IMR-90 (cell line): Measurements from ENCODE around the gene PCDHGB3.
"Not testable (repeated sequence)": the region's sequence is repeated elsewhere in the genome, so short reads cannot be mapped to it uniquely, and the experiment has no call there.

Experiments
- BHLHE40 ChIP-seq: fragments of 150-350 bp; IDR thresholded peaks from 2 replicates; pipeline ENCODE4 v1.6.1; 2016; ENCODE audit warnings: mild to moderate bottlenecking, low read depth, low read length
- CEBPB ChIP-seq: IDR thresholded peaks from 2 replicates; pipeline ENCODE4 v1.6.1; 2012; ENCODE audit warnings: low read depth, low read length, improper control_type of control experiment
- CHD1 ChIP-seq: IDR thresholded peaks from 2 replicates; pipeline ENCODE4 v1.6.1; 2012; ENCODE audit warnings: low read depth, low read length, improper control_type of control experiment
- CTCF ChIP-seq: conservative IDR thresholded peaks from 2 replicates; pipeline ENCODE4 v1.5.1; 2012; ENCODE audit warnings: mild to moderate bottlenecking, low read depth, low read length, improper control_type of control experiment
- ELK1 ChIP-seq: fragments of 150-350 bp; IDR thresholded peaks from 2 replicates; pipeline ENCODE4 v1.6.1; 2016; ENCODE audit warnings: low read depth, mild to moderate bottlenecking, low read length, moderate library complexity, borderline replicate concordance
- FOS ChIP-seq: fragments of 150-350 bp; IDR thresholded peaks from 2 replicates; pipeline ENCODE4 v1.6.1; 2016; ENCODE audit warnings: low read depth, low read length
- MAFK ChIP-seq: IDR thresholded peaks from 2 replicates; pipeline ENCODE4 v1.6.1; 2012; ENCODE audit warnings: low read depth, low read length, improper control_type of control experiment
- MXI1 ChIP-seq: IDR thresholded peaks from 2 replicates; pipeline ENCODE4 v1.6.1; 2012; ENCODE audit warnings: low read depth, mild to moderate bottlenecking, low read length, moderate library complexity, borderline replicate concordance
- NFE2L2 ChIP-seq: fragments of 150-350 bp; IDR thresholded peaks from 2 replicates; pipeline ENCODE4 v1.6.1; 2016; ENCODE audit warnings: low read depth, mild to moderate bottlenecking, low read length
- POLR2A ChIP-seq: IDR thresholded peaks from 2 replicates; pipeline ENCODE4 v1.6.1; 2012; ENCODE audit warnings: mild to moderate bottlenecking, low read depth, low read length
- RAD21 ChIP-seq: IDR thresholded peaks from 2 replicates; pipeline ENCODE4 v1.6.1; 2012; ENCODE audit warnings: low read length, improper control_type of control experiment
- RCOR1 ChIP-seq: IDR thresholded peaks from 2 replicates; pipeline ENCODE4 v1.6.1; 2012; ENCODE audit warnings: mild to moderate bottlenecking, low read length, improper control_type of control experiment; ENCODE audit not compliant: insufficient replicate concordance
- RFX5 ChIP-seq: IDR thresholded peaks from 2 replicates; pipeline ENCODE4 v1.8.0; 2012; ENCODE audit warnings: low read depth, mild to moderate bottlenecking, low read length, moderate library complexity

GRCh38 chr5:141394401-141395187, 24.6 kb downstream of the PCDHGB3 start:
- not testable (repeated sequence) for TF ChIP-seq POLR2A, FOS, CTCF, RAD21, RCOR1, BHLHE40, CEBPB, MXI1, CHD1, MAFK, RFX5, NFE2L2, ELK1
